DOHH2 (cell line): ENCODE data around the gene ROGDI.

ENCODE experiments used
- CTCF ChIP-seq: fragments of 200-600 bp; sonication (generic); IDR thresholded peaks from one replicate; pipeline ENCODE4 v1.5.1; 2014; ENCODE audit warnings: antibody characterized with exemption, mild to moderate bottlenecking, low read depth, low read length; ENCODE audit not compliant: poor library complexity, severe bottlenecking
- EZH2phosphoT487 ChIP-seq: fragments of 200-600 bp; sonication (generic); IDR thresholded peaks from 2 replicates; pipeline ENCODE4 v1.6.1; 2017; ENCODE audit warnings: borderline replicate concordance, mild to moderate bottlenecking, antibody characterized with exemption, low read length, moderate library complexity, mixed read lengths

GRCh38 chr16:4840984-4841383 is 38.6 kb upstream of the ROGDI start:
- TF ChIP-seq CTCF, result no peak
- TF ChIP-seq EZH2phosphoT487, result no peak
